ENCODE data around the gene TSR1. TPM values are rescaled to one million over a fixed set of nuclear protein-coding genes. Genes with fewer than 3 reads are reported as not detected.

TSR1 gene
- total RNA-seq, 4 donors from 2014 or later: 31.6 to 124 (median 40.8) TPM

DNA sequence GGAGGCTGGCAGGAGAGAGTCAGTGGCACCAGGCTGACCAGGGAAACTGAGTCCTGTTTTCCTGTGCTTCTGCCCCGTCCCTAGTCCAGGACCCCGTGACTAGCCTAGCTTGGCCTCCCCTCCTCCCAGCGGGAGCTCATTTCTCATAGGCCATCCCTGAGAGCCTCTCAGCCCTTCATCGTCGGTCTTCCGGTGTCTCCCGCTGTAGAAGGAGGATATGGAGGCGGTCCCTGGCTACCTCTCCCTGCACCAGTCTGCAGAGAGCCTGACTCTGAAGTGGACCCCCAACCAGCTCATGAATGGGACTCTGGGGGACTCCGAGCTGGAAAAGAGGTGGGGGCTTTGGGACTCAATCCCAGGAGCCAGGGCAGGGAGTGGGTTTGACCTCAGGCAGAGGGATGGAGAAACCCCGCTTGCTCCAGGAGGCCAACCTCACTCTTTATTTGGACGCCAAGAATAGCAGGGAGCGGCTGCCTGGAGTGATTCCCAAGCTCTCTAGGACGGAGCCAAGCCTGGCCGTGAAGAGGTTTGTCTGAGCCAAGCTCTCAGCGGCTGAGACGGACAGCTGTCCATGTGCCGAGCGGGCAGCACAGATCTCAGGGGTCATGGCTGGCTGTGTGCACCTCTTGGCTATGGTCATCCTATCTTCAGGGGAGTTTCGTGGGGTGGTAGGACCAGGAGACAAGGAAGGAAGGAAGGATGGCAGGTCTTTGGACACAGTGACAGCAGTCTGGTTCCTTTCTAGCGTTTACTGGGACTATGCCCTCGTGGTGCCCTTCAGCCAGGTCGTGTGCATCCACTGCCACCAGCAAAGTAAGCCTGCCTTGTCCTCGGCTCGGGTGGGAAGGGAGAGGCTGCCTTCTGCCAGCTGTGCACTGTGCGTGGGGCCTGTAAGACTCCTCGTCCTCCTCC lies 27.9 kb upstream of the TSR1 start:
- no peak for ATAC-seq (ENCODE audit: low FRiP score)
- DNase-seq (ENCODE audit: low spot score): no peak
- TF ChIP-seq, protein P1, sequence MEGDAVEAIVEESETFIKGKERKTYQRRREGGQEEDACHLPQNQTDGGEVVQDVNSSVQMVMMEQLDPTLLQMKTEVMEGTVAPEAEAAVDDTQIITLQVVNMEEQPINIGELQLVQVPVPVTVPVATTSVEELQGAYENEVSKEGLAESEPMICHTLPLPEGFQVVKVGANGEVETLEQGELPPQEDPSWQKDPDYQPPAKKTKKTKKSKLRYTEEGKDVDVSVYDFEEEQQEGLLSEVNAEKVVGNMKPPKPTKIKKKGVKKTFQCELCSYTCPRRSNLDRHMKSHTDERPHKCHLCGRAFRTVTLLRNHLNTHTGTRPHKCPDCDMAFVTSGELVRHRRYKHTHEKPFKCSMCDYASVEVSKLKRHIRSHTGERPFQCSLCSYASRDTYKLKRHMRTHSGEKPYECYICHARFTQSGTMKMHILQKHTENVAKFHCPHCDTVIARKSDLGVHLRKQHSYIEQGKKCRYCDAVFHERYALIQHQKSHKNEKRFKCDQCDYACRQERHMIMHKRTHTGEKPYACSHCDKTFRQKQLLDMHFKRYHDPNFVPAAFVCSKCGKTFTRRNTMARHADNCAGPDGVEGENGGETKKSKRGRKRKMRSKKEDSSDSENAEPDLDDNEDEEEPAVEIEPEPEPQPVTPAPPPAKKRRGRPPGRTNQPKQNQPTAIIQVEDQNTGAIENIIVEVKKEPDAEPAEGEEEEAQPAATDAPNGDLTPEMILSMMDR (IDR thresholded peaks at IDR 0.05): no peak

DNA sequence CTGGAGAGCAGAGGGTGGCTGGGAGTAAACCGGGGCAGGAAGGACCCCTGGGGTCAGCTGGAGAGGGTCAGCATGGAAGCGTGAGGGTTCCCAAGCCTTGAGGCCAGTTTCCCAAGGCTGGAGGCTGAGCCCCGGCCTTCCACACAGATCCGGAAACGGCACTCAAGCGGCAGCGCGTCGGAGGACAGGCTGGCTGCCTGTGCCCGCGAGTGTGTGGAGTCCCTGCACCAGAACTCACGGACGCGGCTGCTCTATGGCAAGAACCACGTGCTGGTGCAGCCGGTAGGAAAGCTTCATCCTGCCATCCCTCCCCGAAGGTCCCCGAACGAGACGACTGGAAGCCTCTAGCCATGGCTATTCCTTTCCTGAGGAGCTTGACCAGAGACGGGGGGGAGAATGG lies 27.1 kb upstream of the TSR1 start:
- no peak for ATAC-seq (ENCODE audit: low FRiP score)
- TF ChIP-seq, protein P1 (IDR thresholded peaks at IDR 0.05): no peak
- no peak for DNase-seq (ENCODE audit: low spot score)

DNA sequence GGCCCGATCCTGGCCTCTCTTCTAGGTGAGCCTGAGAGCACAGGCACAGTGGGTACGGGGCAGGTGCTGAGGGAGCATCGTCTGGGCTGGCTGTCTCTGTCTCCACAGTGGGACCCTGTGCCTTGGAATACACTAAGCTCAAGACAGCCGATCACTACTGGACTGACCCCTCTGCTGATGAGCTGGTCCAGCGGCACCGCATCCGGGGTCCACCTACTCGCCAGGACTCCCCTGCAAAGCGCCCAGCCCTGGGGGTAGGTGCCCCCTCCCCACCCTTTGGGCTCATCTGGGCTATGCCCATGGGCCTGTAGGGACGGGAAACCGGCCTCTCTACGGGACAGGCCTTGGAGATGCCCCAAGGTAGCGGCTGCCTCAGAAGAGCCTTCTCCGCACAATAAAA lies 26.6 kb upstream of the TSR1 start:
- TF ChIP-seq, protein P1 (IDR thresholded peaks at IDR 0.05): no peak
- ATAC-seq (ENCODE audit: low FRiP score): no peak
- DNase-seq (ENCODE audit: low spot score): no peak

- no peak for ATAC-seq (ENCODE audit: low FRiP score)
Observed at GRCh38 chr17:2362416-2362815, 26.2 kb upstream of the TSR1 start.

DNA sequence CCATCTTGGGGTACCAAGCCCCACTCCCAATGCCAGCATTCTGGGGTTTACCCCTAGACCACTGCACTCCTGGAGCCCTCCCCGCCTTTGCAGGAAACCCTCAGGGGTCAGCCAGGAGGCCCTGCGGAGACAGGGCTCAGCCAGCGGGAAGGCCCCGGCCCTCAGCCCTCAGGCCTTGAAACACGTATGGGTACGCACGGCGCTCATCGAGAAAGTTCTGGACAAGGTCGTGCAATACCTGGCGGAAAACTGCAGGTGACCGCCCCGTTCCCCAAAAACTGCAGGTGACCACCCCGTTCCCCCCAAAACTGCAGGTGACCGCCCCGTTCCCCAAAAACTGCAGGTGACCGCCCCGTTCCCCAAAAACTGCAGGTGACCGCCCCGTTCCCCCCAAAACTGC lies 25.8 kb upstream of the TSR1 start:
- no peak for ATAC-seq (ENCODE audit: low FRiP score)
- TF ChIP-seq, protein P1 (IDR thresholded peaks at IDR 0.05): no peak
- DNase-seq (ENCODE audit: low spot score): no peak

More at GRCh38 chr17:2362416-2362815, 26.2 kb upstream of the TSR1 start:
- TF ChIP-seq, protein P1 (IDR thresholded peaks at IDR 0.05): no peak
- DNase-seq (ENCODE audit: low spot score): no peak

- DNase-seq (ENCODE audit: low spot score) (no peak), ATAC-seq (ENCODE audit: low FRiP score) (no peak)
- TF ChIP-seq, protein P1 (IDR thresholded peaks at IDR 0.05): no peak
Observed at GRCh38 chr17:2361010-2361760, 24.9 kb upstream of the TSR1 start.
